Measurements from ENCODE around the gene NFATC4. TPM values are rescaled to one million over a fixed set of nuclear protein-coding genes. Genes with fewer than 3 reads are reported as not detected.

NFATC4 gene
- total RNA-seq = 21.8 and 25.1 TPM in 2 replicates

DNA sequence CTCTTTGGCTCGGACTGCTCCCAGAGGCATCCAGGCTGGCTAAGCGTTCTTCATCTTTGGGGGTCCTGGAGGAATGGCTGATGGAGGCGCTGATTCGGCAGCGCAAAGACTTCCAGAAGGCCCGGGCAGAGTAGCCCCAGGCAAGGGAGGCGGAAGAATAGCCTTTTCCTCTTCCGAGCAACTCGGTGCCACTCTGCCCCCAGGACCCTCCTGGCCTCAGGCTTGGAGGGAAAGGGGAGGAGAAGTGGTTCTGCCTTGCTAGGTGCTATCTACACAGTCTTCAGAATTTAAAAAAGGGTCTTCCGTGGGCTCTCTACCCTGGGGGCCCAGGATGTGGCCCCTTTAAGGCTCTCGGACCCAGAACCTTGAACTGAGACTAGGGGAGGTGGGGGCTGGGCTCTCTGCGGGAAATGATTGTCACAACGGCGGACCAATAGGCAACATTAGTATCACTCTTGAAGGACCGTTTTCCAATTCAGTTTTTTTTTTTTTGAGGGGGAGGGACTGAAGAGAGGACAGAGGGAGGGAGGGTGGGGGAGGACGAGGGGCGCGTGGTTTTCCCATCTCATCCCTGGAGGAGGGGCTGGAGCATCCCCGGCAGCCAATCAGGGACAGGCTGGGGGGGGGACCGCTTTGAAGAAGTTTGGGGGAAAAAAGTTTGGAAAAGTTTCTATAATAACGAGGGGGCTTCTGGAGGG is at the start of gene NFATC4:
NFATC4 (plus strand) TSS at position 671 of the 698 bp plus-strand sequence. CDS start 157 bp downstream, outside the sequence.

DNA sequence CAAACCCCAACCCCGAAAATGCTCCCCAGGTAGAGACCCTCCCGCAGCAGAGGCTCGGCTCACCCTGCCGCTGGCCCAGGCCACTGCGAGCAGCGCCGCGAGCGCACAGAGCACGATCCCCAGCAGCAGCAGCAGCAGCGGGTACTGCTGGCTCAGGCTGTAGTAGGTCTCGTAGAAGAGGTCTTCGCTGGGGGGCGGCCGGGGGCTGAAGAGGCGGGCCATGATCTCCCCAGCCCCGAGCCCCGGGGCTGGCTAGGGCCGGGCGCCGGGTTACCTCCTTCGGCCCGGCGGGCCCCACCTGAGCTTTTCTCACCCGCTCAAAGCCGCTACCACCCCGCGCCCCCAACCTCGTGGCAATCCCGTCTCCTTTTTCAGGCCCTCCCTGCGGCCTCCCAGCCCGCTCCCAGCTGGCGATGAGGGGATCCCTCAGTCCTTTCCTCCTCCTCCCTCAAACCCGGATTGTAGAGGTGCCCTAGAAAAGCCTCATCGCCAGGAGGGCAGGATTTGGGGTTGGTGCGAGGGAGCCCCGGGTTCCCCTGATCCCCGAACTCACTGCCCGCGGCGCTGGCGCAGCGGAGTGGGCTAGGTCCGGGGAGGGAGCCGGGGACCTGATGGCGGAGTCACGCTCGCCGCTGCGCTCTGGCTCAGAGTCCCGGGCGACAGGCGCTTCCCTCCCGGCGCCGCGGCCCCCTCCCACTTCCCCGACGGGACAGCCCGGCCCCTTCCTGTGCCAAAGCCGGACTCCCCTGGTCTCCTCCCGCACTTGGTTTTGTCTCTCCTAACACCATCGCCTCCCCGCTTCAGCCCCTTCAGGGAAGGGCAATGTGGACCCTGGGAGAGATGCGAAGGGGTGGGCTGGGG is 33.3 kb upstream of the NFATC4 start, which contains the start of gene ADCY4:
ADCY4 (minus strand) TSS at position 641 of the 861 bp plus-strand sequence; CDS start at position 222, 419 bp downstream.

DNA sequence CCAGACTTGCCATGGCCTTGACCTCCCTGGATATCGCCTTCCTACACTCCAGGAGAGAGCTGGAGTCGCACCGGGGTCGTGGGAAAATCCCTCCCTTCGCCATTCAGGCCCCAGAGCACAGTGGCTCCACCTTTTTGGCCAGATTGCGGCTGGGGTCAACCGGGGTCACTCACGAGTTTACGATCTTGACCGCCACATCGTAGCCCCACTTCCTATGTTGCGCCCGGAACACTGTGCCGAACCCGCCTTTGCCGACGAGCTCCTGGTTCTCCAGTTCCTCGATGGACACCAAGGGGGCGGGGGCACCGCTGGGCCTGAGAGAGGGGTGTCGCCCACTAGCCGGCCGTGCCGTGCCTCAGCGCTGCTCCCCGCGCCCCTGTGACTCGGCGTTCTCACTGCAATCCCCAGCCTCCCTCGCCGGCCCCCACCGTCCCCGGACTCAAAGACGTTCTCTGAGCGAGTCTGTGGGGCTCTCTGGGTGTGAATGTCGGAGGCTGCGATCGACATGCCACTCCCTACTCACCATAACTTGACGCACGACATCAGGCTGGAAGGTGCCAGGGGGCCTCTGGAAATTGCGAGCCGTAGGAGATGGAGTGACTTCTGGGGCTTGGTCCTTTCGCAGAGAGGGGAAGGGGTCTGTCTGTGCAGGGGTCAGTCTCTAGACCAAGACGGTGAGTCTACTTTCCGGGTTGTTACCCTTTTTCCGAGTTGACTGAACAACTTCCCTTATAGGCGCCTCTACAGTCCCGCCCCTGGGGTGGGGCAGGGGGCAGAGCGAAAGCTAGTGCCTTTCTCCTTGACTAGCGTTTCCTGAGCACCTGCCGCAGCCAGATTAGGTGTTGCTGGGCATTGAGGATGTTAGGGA is 28.5 kb upstream of the NFATC4 start, which contains the start of gene RIPK3:
RIPK3 (minus strand) TSS at position 708 of the 868 bp plus-strand sequence; CDS start at position 543, 165 bp downstream.

DNA sequence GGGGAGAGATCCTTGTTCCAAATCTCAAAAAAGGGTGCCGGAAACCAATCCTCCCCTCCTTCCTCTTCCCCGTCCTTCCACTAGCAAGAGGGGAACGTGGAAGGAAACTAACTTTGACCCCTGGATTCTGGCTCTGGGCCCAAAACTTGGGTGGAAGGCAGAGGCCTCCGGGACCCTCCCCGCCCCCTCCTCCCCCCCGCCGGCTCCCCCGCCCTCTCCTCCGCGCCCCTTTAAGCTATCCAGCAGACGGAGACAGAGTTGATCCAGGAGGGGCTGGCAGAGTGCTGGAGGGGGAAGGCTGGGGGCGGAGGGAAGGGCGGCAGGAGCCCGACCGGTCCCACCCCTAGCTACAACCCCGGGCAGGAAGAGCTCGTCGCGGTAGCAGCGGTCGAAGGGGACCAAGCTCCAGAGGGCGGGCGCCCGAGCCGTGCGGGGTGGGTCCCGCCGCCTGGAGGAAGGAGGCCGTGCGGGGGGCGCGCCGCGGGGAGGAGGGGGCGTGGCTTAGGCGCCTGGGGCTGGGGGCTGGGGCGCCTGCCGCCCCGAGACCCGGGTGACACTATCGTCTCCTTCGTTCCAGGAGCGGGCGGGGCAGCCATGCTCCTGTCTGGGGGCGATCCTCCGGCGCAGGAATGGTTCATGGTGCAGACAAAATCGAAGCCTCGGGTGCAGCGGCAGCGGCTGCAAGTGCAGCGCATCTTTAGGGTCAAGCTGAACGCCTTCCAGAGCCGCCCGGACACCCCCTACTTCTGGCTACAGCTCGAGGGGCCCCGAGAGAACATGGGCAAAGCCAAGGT is 30.9 kb downstream of the NFATC4 start, which contains the start of gene NYNRIN:
NYNRIN (plus strand) TSS at position 351 of the 794 bp plus-strand sequence; CDS start at position 595, 244 bp downstream.

Other genes with a start within 250 kb of the NFATC4 start
- gene FITM1, start 237.5 kb upstream of the NFATC4 start, total RNA-seq = under 0.01 TPM in 1 of 2 replicates, not detected in the other
- gene PSME1, start 232.0 kb upstream of the NFATC4 start, total RNA-seq = 105 and 223 TPM in 2 replicates
- gene EMC9, start 226.6 kb upstream of the NFATC4 start, total RNA-seq = 30.5 and 34.3 TPM in 2 replicates
- 88.0 and 158 TPM in 2 replicates for gene PSME2, start 221.6 kb upstream of the NFATC4 start, total RNA-seq
- gene RNF31, start 220.7 kb upstream of the NFATC4 start, total RNA-seq = 37.4 and 47.7 TPM in 2 replicates
- gene IRF9, start 206.9 kb upstream of the NFATC4 start, total RNA-seq = 36.4 and 131 TPM in 2 replicates
- gene REC8, start 196.1 kb upstream of the NFATC4 start, total RNA-seq = 2.6 and 13.4 TPM in 2 replicates
- gene IPO4, start 179.4 kb upstream of the NFATC4 start, total RNA-seq = 33.1 and 43.2 TPM in 2 replicates
- 48.7 and 71.6 TPM in 2 replicates for gene TM9SF1, start 172.7 kb upstream of the NFATC4 start, total RNA-seq
- gene TSSK4, start 162.5 kb upstream of the NFATC4 start, total RNA-seq = not detected in 2 replicates
- 28.3 and 54.1 TPM in 2 replicates for gene CHMP4A, start 154.7 kb upstream of the NFATC4 start, total RNA-seq
- 16.9 and 28.1 TPM in 2 replicates for gene MDP1, start 152.1 kb upstream of the NFATC4 start, total RNA-seq
- gene NEDD8, start 135.8 kb upstream of the NFATC4 start, total RNA-seq = 201 and 492 TPM in 2 replicates
- gene GMPR2, start 135.3 kb upstream of the NFATC4 start, total RNA-seq = 81.2 and 135 TPM in 2 replicates
- gene TINF2, start 125.6 kb upstream of the NFATC4 start, total RNA-seq = 58.2 and 60.7 TPM in 2 replicates
- gene TGM1, start 105.0 kb upstream of the NFATC4 start, total RNA-seq = 0.65 and 0.91 TPM in 2 replicates
- 13.2 and 27.3 TPM in 2 replicates for gene RABGGTA, start 96.6 kb upstream of the NFATC4 start, total RNA-seq
- 3.6 and 19.0 TPM in 2 replicates for gene DHRS1, start 68.4 kb upstream of the NFATC4 start, total RNA-seq
- gene NOP9, start 68.3 kb upstream of the NFATC4 start, total RNA-seq = 22.4 and 26.6 TPM in 2 replicates
- gene CIDEB, start 60.2 kb upstream of the NFATC4 start, total RNA-seq = 0.32 and 3.2 TPM in 2 replicates
- 2.6 and 5.0 TPM in 2 replicates for gene LTB4R2, start 58.0 kb upstream of the NFATC4 start, total RNA-seq
- gene LTB4R, start 56.7 kb upstream of the NFATC4 start, total RNA-seq = 0.65 and 3.0 TPM in 2 replicates
- gene ADCY4, start 33.1 kb upstream of the NFATC4 start, total RNA-seq = 20.1 and 36.6 TPM in 2 replicates
- gene RIPK3, start 28.2 kb upstream of the NFATC4 start, total RNA-seq = 5.5 and 6.7 TPM in 2 replicates
- gene NYNRIN, start 30.8 kb downstream of the NFATC4 start, total RNA-seq = 12.2 and 14.3 TPM in 2 replicates
- gene CBLN3, start 61.5 kb downstream of the NFATC4 start, total RNA-seq = 0.32 and 0.76 TPM in 2 replicates
- gene KHNYN, start 61.8 kb downstream of the NFATC4 start, total RNA-seq = 62.0 and 71.4 TPM in 2 replicates
- 8.1 and 9.6 TPM in 2 replicates for gene SDR39U1, start 74.6 kb downstream of the NFATC4 start, total RNA-seq
- gene CMA1, start 140.1 kb downstream of the NFATC4 start, total RNA-seq = not detected in 2 replicates
- gene CTSG, start 208.1 kb downstream of the NFATC4 start, total RNA-seq = not detected in 2 replicates
- gene GZMH, start 241.5 kb downstream of the NFATC4 start, total RNA-seq = not detected in 2 replicates